ENCODE results near the gene CXorf38. TPM values are rescaled to one million over a fixed set of nuclear protein-coding genes. Genes with fewer than 3 reads are reported as not detected.

The CXorf38 gene
- total RNA-seq, 1 experiment from 2014 or later: 10.5 TPM

- H2BK120ac ChIP-seq (ENCODE audit: low read depth, low read length, poor library complexity, severe bottlenecking): no peak overlapping the region
- TF ChIP-seq CTCF (conservative IDR thresholded peaks at IDR 0.05): no peak
- no peak overlapping the region for H3T11ph ChIP-seq (ENCODE audit: low read length)
- H3K56ac ChIP-seq (ENCODE audit: insufficient read length, low read depth, low read length): no peak overlapping the region
- no peak overlapping the region for H3K9ac ChIP-seq (ENCODE audit: extremely low read depth, insufficient read length, low read length)
- H4K5ac ChIP-seq (ENCODE audit: insufficient read length, low read depth, low read length): no peak overlapping the region
- no peak overlapping the region for H3K4me2 ChIP-seq (ENCODE audit: insufficient read depth, insufficient read length, low read length)
- H3K23ac ChIP-seq (ENCODE audit: insufficient read length, low read depth, low read length): no peak overlapping the region
- no CpG with 5 or more reads among the region's 4 CpGs for WGBS (ENCODE audit: extremely low coverage, insufficient read length, low lambda C conversion rate)
- no peak for DNase-seq
- no peak overlapping the region for H4K8ac ChIP-seq (replicated peaks; ENCODE audit: insufficient read length, low read depth, low read length)
- no peaks in the 10 kb centered on the region for H3K9me3 ChIP-seq (ENCODE audit: control insufficient read depth, low read depth, low read length)
- Mint-ChIP-seq H3K4me3 (no peak overlapping the region), H3K9me3 (peaks cover 30 to 39% of the 10 kb centered on the region in 2 experiments), H3K4me1 (peaks cover 6 to 7% of the 10 kb centered on the region in 2 experiments; a peak in 3 of 4 replicates), H3K27me3 (ENCODE audit: low read depth) (no peaks in the 10 kb centered on the region), H3K27ac (peak overlapping the region in 2 of 3 experiments; percentile 30 to 42; a peak in 1 of 7 replicates), H3K36me3 (ENCODE audit: insufficient read depth in 1 of 3, low read depth in 3 of 3) (peaks cover 28 to 87% (median 73%) of the 10 kb centered on the region in 3 experiments)
- H3K23me2 ChIP-seq (ENCODE audit: insufficient read length, low read depth, low read length, poor library complexity, severe bottlenecking): no peaks in the 10 kb centered on the region
- no peak overlapping the region for H2BK15ac ChIP-seq (ENCODE audit: low read depth, low read length)
- no peaks in the 10 kb centered on the region for H4K20me1 ChIP-seq (ENCODE audit: control insufficient read depth, insufficient read depth, insufficient read length)
- H2BK5ac ChIP-seq (ENCODE audit: insufficient read length, low read length): no peak overlapping the region
- H2BK12ac ChIP-seq (ENCODE audit: insufficient read length, low read depth, low read length): no peak overlapping the region
- H4K91ac ChIP-seq (ENCODE audit: insufficient read length, low read depth, low read length): no peak overlapping the region
- no peak overlapping the region for H3K14ac ChIP-seq (ENCODE audit: insufficient read depth, low read length)
- H3K27ac ChIP-seq (ENCODE audit: insufficient read length, low read depth, low read length): no peak overlapping the region
- no peaks in the 10 kb centered on the region for H3K79me2 ChIP-seq (ENCODE audit: insufficient read depth, low read length)
- no peak overlapping the region for H2AK5ac ChIP-seq (ENCODE audit: insufficient read length, low read length)
- H2BK20ac ChIP-seq (ENCODE audit: low read depth, low read length, poor library complexity, severe bottlenecking): no peak overlapping the region
- H3K4ac ChIP-seq (ENCODE audit: low read depth, low read length): no peak overlapping the region
- no peak overlapping the region for H2AFZ ChIP-seq (ENCODE audit: low read length)
- 0 out of 2 replicates have a peak, but pooled peaks cover 2% of the 10 kb centered on the region for H3K4me1 ChIP-seq (ENCODE audit: insufficient read depth, low read length)
- no peak overlapping the region for H3K18ac ChIP-seq (ENCODE audit: insufficient read length, low read depth, low read length)
- no peaks in the 10 kb centered on the region for H3K79me1 ChIP-seq (ENCODE audit: insufficient read depth, low read depth, low read length, poor library complexity, severe bottlenecking)
- H3K27me3 ChIP-seq (ENCODE audit: insufficient read depth, low read length): no peaks in the 10 kb centered on the region
Measured at GRCh38 chrX:40685362-40685918, 38.1 kb upstream of the CXorf38 start.
